ENCODE measurements around the gene PRF1.

GRCh38 chr10:70573599-70574506 is 28.7 kb downstream of the PRF1 start:
- TF ChIP-seq CTCF (IDR thresholded peaks at IDR 0.05 in 4 of 5, conservative IDR thresholded peaks at IDR 0.05 in 1 of 5) (no peak), POLR2A (IDR thresholded peaks at IDR 0.05) (no peak)

Data from gastrocnemius medialis (tissue), 4 donors.